Testis (tissue), 3 donors: ENCODE measurements around the gene XKR7. TPM values are rescaled to one million over a fixed set of nuclear protein-coding genes. Genes with fewer than 3 reads are reported as not detected.

ENCODE experiments used
- DNase-seq: peaks from one replicate; pipeline ENCODE4 v3.0.0-alpha.2; 2019
- H3K27ac ChIP-seq, 2 donors: fragments of 200-600 bp; sonication (generic); one replicate each; pipeline ENCODE4 v1.5.1; 2019
- H3K27me3 ChIP-seq: fragments of 200-600 bp; sonication (generic); one replicate; pipeline ENCODE4 v1.5.1; 2019
- H3K36me3 ChIP-seq: fragments of 200-600 bp; sonication (generic); one replicate; pipeline ENCODE4 v1.5.1; 2017; ENCODE audit warnings: low read depth; ENCODE audit errors: missing control alignments
- H3K4me1 ChIP-seq: fragments of 200-600 bp; sonication (generic); one replicate; pipeline ENCODE4 v1.5.1; 2019
- H3K4me3 ChIP-seq, 2 donors: fragments of 200-600 bp; sonication (generic); one replicate each; pipeline ENCODE4 v1.5.1; 2017 to 2019
- H3K9me3 ChIP-seq: fragments of 200-600 bp; sonication (generic); one replicate; pipeline ENCODE4 v1.5.1; 2017
- POLR2A ChIP-seq: fragments of 450-650 bp; IDR thresholded peaks from one replicate; pipeline ENCODE4 v1.6.1; 2017; ENCODE audit warnings: antibody characterized with exemption, mild to moderate bottlenecking, moderate library complexity
- WGBS, 2 donors: methylation state at CpG; one replicate each; pipeline ENCODE4 v1.1.5; 2018; 5-methylcytosine and 5-hydroxymethylcytosine counted together
- intact Hi-C: fragments of 100-400 bp; cut with DNase I; formaldehyde crosslinking; loops from one replicate; pipeline ENCODE4 v1.15.1; 2023; ENCODE audit warnings: low total_unique reads
- polyA plus RNA-seq: library from polyadenylated mRNA; stranded (reverse); fragments of 350-450 nt; fragmentation: Illumina TruSeq; extraction: RNeasy Lipid Tissue Mini Kit (QIAGEN cat#74804); gene quantifications from one replicate; pipeline ENCODE4 v1.2.3, GENCODE V29; 2014; ENCODE audit warnings: low read depth, low replicate concordance; ENCODE audit not compliant: insufficient read depth
- total RNA-seq, 2 donors: library from RNA; depleted of rRNA; stranded (reverse); fragments of >200 nt; gene quantifications; one replicate each; pipeline ENCODE4 v1.2.3, GENCODE V29; 2016
- TF ChIP-seq, protein P1 (sequence below), 3 experiments: fragments of 450-650 bp in 2 of 3; fragments of 200-600 bp in 1 of 3; sonication (generic) in 1 of 3; IDR thresholded peaks; one replicate each; pipeline ENCODE4 v1.5.1; 2016 to 2019; ENCODE audit warnings: antibody characterized with exemption in 3 of 3, mild to moderate bottlenecking in 2 of 3, moderate library complexity in 1 of 3

Gene XKR7
- total and polyA plus RNA-seq, 3 donors from 2014 or later = 0.25 to 0.96 (median 0.39) TPM

DNA sequence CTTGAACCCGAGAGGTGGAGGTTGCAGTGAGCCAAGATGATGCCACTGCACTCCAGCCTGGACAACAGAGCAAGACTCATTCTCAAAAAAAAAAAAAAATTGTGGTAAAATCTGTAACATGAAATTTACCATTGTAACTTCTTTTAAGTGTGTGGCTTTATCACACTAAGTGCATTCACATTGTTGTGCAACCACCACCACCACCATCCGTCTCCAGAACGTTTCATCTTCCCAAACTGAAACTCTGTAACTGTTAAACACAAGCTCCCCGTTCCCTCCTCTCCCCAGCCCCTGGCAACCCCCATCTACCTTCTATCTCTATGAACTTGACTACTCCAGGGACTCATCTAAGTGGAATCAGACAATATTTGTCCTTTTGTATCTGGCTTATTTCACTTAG is 45.8 kb upstream of the XKR7 start:
- WGBS, 2 donors = 63 to 64% methylated on average over 4 of the region's 4 CpGs
- no peak overlapping the region for H3K4me3 ChIP-seq
- TF ChIP-seq POLR2A = no peak
- TF ChIP-seq, protein P1, sequence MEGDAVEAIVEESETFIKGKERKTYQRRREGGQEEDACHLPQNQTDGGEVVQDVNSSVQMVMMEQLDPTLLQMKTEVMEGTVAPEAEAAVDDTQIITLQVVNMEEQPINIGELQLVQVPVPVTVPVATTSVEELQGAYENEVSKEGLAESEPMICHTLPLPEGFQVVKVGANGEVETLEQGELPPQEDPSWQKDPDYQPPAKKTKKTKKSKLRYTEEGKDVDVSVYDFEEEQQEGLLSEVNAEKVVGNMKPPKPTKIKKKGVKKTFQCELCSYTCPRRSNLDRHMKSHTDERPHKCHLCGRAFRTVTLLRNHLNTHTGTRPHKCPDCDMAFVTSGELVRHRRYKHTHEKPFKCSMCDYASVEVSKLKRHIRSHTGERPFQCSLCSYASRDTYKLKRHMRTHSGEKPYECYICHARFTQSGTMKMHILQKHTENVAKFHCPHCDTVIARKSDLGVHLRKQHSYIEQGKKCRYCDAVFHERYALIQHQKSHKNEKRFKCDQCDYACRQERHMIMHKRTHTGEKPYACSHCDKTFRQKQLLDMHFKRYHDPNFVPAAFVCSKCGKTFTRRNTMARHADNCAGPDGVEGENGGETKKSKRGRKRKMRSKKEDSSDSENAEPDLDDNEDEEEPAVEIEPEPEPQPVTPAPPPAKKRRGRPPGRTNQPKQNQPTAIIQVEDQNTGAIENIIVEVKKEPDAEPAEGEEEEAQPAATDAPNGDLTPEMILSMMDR (IDR thresholded peaks at IDR 0.05) = no peak
- no peak for DNase-seq
- no peak overlapping the region for H3K27ac ChIP-seq
- H3K4me1 ChIP-seq = peaks cover 7% of the 10 kb centered on the region
- no peaks in the 10 kb centered on the region for H3K27me3 ChIP-seq
- no peaks in the 10 kb centered on the region for H3K9me3 ChIP-seq
- intact Hi-C loops = no loop called here
- no peaks in the 10 kb centered on the region for H3K36me3 ChIP-seq

DNA sequence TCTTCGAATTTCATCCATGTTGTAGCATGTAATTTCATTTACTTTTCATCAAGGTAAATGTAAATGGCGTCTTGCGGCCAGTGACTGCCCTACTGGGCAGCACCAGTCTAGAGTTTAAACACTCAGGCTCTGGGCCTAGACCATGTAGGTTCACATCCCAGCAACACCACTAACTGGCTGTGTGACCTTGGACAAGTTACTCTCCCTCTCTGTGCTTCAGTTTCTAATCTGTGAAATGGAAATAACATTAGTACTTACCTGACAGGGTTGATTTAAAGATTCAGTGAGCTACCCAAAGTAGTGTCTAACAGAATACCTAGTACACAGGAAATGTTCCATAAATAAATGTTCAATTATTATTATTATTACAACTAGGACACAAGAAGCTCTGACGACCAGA is 45.4 kb upstream of the XKR7 start:
- no peak for DNase-seq
- Histone ChIP-seq H3K36me3 (no peaks in the 10 kb centered on the region), H3K9me3 (no peaks in the 10 kb centered on the region), H3K4me3 (no peak overlapping the region), H3K27ac (no peak overlapping the region), H3K27me3 (no peaks in the 10 kb centered on the region), H3K4me1 (peaks cover 3% of the 10 kb centered on the region)
- TF ChIP-seq POLR2A = no peak
- TF ChIP-seq, protein P1 (IDR thresholded peaks at IDR 0.05) = no peak
- intact Hi-C loops = no loop called here
- 89 to 94% methylated on average over 4 of the region's 4 CpGs for WGBS, 2 donors

DNA sequence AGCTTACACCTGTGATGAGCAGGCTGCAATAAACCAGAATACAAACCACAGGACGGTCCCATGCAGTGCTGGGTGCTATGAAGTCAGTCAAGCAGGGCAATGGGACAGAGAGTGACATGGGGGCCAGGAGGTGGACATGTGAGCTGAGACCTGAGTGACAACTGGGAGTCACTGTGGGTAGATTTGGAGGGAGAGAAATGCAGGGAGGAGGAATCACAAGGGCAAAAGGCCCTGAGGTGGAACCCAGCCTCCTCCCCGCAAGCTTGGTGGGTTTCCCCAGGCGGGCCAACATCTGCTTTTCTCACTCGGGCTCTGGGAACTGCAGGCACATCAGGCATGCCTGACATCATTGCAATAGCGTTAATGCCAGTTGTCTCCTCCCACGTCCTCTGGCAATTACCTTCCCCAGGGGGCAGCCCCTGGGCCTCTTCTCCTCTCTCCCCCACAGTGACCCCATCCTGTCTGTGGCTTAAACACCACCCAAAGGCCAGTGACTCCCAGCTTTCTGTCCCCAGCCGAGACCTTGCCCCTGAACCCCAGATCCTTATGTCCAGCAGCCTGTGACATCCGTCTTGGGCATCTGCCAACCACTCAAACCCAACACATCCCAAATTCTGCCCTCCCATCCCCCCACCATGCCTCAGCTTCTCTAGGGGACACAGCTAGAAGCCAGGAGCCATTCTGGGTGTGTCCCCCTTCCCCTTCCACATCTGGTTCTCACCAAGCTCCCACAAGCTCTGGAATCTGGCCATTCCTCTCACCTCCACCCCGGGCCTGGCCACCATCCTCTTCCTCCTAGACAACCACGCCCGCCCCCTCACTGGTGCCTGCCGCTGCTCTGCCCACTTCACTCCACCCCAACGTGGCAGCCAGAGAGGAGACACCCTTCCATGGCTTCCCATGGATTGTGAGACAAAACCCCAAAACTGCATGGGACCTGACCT is 44.3 kb upstream of the XKR7 start:
- DNase-seq = no peak
- WGBS, 2 donors = 63 to 68% methylated on average over 13 of the region's 13 CpGs
- TF ChIP-seq, protein P1 (IDR thresholded peaks at IDR 0.05) = no peak
- no peak for TF ChIP-seq POLR2A
- H3K27me3 ChIP-seq = no peaks in the 10 kb centered on the region
- no peaks in the 10 kb centered on the region for H3K36me3 ChIP-seq
- intact Hi-C loops = no loop called here
- no peak overlapping the region for H3K27ac ChIP-seq
- H3K9me3 ChIP-seq = no peaks in the 10 kb centered on the region
- H3K4me1 ChIP-seq = no peaks in the 10 kb centered on the region
- H3K4me3 ChIP-seq = no peak overlapping the region

DNA sequence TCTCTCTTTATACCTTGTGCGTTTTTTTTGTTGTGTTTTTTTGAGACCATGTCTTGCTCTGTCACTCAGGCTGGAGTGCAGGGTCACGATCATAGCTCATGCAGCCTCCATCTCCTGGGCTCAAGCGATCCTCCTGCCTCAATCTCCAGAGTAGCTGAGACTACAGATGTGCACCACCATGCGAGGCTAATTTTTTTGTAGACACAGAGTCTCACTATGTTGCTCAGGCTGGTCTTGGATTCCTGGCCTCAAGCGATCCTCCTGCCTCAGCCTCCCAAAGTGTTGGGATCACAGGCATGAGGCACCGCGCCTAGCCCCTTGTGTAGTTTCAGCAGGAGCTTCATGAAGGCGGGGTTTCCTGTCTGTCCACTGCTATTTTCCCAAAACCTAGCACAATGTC is 43.4 kb upstream of the XKR7 start:
- no peak for TF ChIP-seq POLR2A
- TF ChIP-seq, protein P1 (IDR thresholded peaks at IDR 0.05) = no peak
- Histone ChIP-seq H3K27me3 (no peaks in the 10 kb centered on the region), H3K36me3 (no peaks in the 10 kb centered on the region), H3K27ac (no peak overlapping the region), H3K4me1 (no peaks in the 10 kb centered on the region), H3K4me3 (no peak overlapping the region), H3K9me3 (no peaks in the 10 kb centered on the region)
- intact Hi-C loops = no loop called here
- WGBS, 2 donors = 85 to 96% methylated on average over 8 of the region's 8 CpGs
- DNase-seq = no peak

DNA sequence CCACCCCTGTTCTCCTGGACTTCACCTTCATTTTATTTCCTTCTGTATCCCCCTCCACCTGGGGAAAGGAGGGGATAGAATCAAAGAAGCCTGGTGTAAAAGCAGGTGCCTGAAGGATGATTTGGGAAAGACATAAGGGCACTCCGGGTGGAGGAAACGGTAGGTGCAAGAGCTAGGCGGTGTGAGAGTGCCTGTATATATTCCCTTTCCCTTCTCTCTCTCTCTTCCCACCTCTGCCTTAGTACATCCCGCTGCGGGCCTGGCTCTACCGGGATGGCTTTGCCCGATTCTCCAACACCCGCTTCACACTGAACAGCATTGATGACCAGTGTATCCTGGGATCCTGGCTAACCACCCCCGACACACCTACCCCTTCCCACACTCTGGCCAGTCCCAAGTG is 42.3 kb upstream of the XKR7 start:
- H3K4me1 ChIP-seq = no peaks in the 10 kb centered on the region
- H3K27me3 ChIP-seq = no peaks in the 10 kb centered on the region
- H3K4me3 ChIP-seq = no peak overlapping the region
- TF ChIP-seq POLR2A = no peak
- TF ChIP-seq, protein P1 (IDR thresholded peaks at IDR 0.05) = no peak
- no peak for DNase-seq
- no peaks in the 10 kb centered on the region for H3K9me3 ChIP-seq
- no peaks in the 10 kb centered on the region for H3K36me3 ChIP-seq
- WGBS, 2 donors = 71% methylated on average over 9 of the region's 9 CpGs
- no peak overlapping the region for H3K27ac ChIP-seq
- intact Hi-C loops = no loop called here
